ENCODE results near the gene C14orf180.

DNA sequence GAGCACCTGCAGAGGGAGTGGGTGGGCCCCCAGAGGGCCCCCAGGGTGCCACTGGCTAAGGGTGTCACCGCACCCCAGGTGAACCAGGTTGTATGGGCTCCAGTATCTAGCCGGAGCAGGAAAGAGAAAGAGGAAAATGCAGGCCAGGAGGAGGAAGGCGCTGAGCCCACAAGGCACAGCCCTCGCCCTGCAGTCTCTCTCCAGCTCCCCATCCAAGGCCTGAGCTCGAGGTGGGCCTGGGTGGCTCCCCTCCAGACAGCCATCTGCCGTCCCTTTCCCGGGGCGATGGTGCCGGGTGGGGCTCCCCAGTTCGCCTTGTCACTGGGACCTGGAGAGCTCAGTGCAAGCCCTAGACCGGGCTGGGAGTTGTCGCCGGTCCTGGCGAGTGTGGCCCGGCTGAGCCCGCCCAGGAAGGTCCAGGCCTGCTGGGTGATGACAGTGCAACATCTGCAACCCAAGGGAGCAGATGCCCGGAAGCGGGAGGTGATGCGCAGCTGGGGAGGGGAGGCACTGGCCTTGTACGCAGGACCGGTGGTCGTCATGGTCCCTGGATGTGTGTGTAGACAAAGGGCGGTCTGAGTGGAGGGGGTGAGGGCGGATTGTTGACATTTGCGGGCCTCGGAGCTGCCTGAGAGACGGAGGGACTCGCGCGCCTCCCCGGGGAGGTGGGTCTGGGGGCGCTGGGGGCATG, 24.3 kb downstream of the C14orf180 start:
- TF ChIP-seq EZH2 (IDR thresholded peaks at IDR 0.05; ENCODE audit: insufficient read depth, poor library complexity, severe bottlenecking), result no peak
- TF ChIP-seq EZH2phosphoT487 (IDR thresholded peaks at IDR 0.05; ENCODE audit: insufficient read depth, low read depth), result no peak
